Measurements from ENCODE around the gene FOXA2. TPM values are rescaled to one million over a fixed set of nuclear protein-coding genes. Genes with fewer than 3 reads are reported as not detected.
A peak's percentile ranks its signal among the peaks of the same experiment; 100 is the strongest.

FOXA2 gene
- total and polyA plus RNA-seq, 2 of the 13 experiments (the other 11 are each of a cell fraction or from before 2014, with no cell fraction given): 8.8 to 12.2 TPM

- TF ChIP-seq ZNF225 (CRISPR knock-in tag; IDR thresholded peaks at IDR 0.05): peak; percentile 81
- TF ChIP-seq EED (CRISPR knock-in tag; IDR thresholded peaks at IDR 0.05): no peak
- no peak for TF ChIP-seq SOX13 (IDR thresholded peaks at IDR 0.05)
- peak in 1 of 2 experiments; percentile 51; a peak in 2 of 4 replicates for TF ChIP-seq SOX13 (CRISPR knock-in tag; conservative IDR thresholded peaks at IDR 0.05 in 1 of 2, IDR thresholded peaks at IDR 0.05 in 1 of 2)
- TF ChIP-seq REPIN1 (CRISPR knock-in tag; IDR thresholded peaks at IDR 0.05; ENCODE audit: borderline replicate concordance, low read depth): 0 out of 2 replicates have a peak, but pooled peaks have one; percentile 68
- peak; percentile 19 for TF ChIP-seq ZBTB26 (CRISPR knock-in tag; IDR thresholded peaks at IDR 0.05; ENCODE audit: borderline replicate concordance)
- no peak for TF ChIP-seq GRHL1 (CRISPR knock-in tag; conservative IDR thresholded peaks at IDR 0.05)
- 0 out of 2 replicates have a peak, but pooled peaks have one; percentile 8 for TF ChIP-seq PAWR (CRISPR knock-in tag; IDR thresholded peaks at IDR 0.05; ENCODE audit: borderline replicate concordance)
- TF ChIP-seq ZNF512 (CRISPR knock-in tag; IDR thresholded peaks at IDR 0.05): 0 out of 2 replicates have a peak, but pooled peaks have one; percentile 36
- peak; percentile 70 for TF ChIP-seq RXRA (CRISPR knock-in tag; IDR thresholded peaks at IDR 0.05)
- TF ChIP-seq IRF9 (CRISPR knock-in tag; IDR thresholded peaks at IDR 0.05; ENCODE audit: borderline replicate concordance): no peak; the same call in 1 of the 2 replicates
- TF ChIP-seq ZNF44 (CRISPR knock-in tag; IDR thresholded peaks at IDR 0.05): no peak
- TF ChIP-seq DPF2 (CRISPR knock-in tag; IDR thresholded peaks at IDR 0.05; ENCODE audit: borderline replicate concordance, low read depth): 0 out of 2 replicates have a peak, but pooled peaks have one; percentile 30
- no peak for TF ChIP-seq NFIC (IDR thresholded peaks at IDR 0.05; ENCODE audit: low read length)
- no peak for TF ChIP-seq ZNF775 (CRISPR knock-in tag; IDR thresholded peaks at IDR 0.05; ENCODE audit: borderline replicate concordance)
- TF ChIP-seq TARDBP (CRISPR knock-in tag; IDR thresholded peaks at IDR 0.05): no peak
- TF ChIP-seq ZNF367 (CRISPR knock-in tag; IDR thresholded peaks at IDR 0.05; ENCODE audit: borderline replicate concordance): no peak
- no peak for TF ChIP-seq ZNF589 (CRISPR knock-in tag; conservative IDR thresholded peaks at IDR 0.05)
- TF ChIP-seq ZNF839 (CRISPR knock-in tag; IDR thresholded peaks at IDR 0.05; ENCODE audit: borderline replicate concordance): peak; percentile 57
- 0 out of 2 replicates have a peak, but pooled peaks have one; percentile 57 for TF ChIP-seq TOPORS (CRISPR knock-in tag; IDR thresholded peaks at IDR 0.05)
- TF ChIP-seq ZNF503 (CRISPR knock-in tag; IDR thresholded peaks at IDR 0.05): no peak
Observed at GRCh38 chr20:22577515-22578220, 6.7 kb downstream of the FOXA2 start (continued).
